ENCODE measurements around the gene MOB1A. TPM values are rescaled to one million over a fixed set of nuclear protein-coding genes. Genes with fewer than 3 reads are reported as not detected.
A peak's percentile ranks its signal among the peaks of the same experiment; 100 is the strongest.

Gene MOB1A
- total and polyA plus RNA-seq, 2 of the 8 experiments (the other 6 are each of a cell fraction or from before 2014, with no cell fraction given), result 21.6 to 91.7 TPM

GRCh38 chr2:74149570-74150319, 28.9 kb downstream of the MOB1A start:
- H4K5ac ChIP-seq (ENCODE audit: insufficient read length, low read depth, low read length), result no peak overlapping the region
- H4K91ac ChIP-seq (replicated peaks; ENCODE audit: insufficient read length, low read length), result no peak overlapping the region
- H3K14ac ChIP-seq (ENCODE audit: insufficient read length), result no peak overlapping the region
- H3K23ac ChIP-seq (ENCODE audit: insufficient read length), result no peak overlapping the region
- peaks cover 0 to 2% of the 10 kb centered on the region in 2 experiments for H4K20me1 ChIP-seq (replicated peaks in 1 of 2; ENCODE audit: control insufficient read depth in 1 of 2, insufficient read depth in 2 of 2, low read length in 2 of 2)
- ChIA-PET POLR2A (ENCODE audit: partially characterized antibody) (interaction anchor here (0.6 to 68.3 kb wide), 10 partner anchors 9 to 211 kb away, joined by 3 to 2699 read pairs (median 6); partner anchors contain the start of genes MOB1A, MTHFD2 and TET3), CTCF (ENCODE audit: partially characterized antibody) (interaction anchor here (0.5 to 7.3 kb wide), 15 partner anchors 11 to 369 kb away, joined by 3 to 48 read pairs (median 5); partner anchors contain the start of genes MOB1A and MTHFD2)
- no peak overlapping the region for H3K27ac ChIP-seq (ENCODE audit: low read depth, low read length)
- H3K4me2 ChIP-seq (ENCODE audit: insufficient read depth in 1 of 2, low read depth in 2 of 2, low read length in 2 of 2), result peak overlapping the region; percentile 85 to 89; a peak in 3 of 4 replicates
- no peak overlapping the region for H2BK20ac ChIP-seq (ENCODE audit: low read length)
- no peak overlapping the region for H2AK5ac ChIP-seq (ENCODE audit: low read depth, low read length)
- H3K4me3 ChIP-seq (ENCODE audit: extremely low read depth in 1 of 4, insufficient read depth in 2 of 4, low read depth in 3 of 4, low read length in 4 of 4), result peak overlapping the region in 1 of 4 experiments; percentile 93; a peak in 2 of 8 replicates
- H3K79me2 ChIP-seq (ENCODE audit: control insufficient read depth in 1 of 2, insufficient read depth in 2 of 2, low read length in 2 of 2), result peaks cover 0 to 10% of the 10 kb centered on the region in 2 experiments; a peak in 2 of 4 replicates
- H3K4me1 ChIP-seq (replicated peaks in 1 of 4; ENCODE audit: control insufficient read depth in 3 of 4, insufficient read depth in 4 of 4, low read length in 3 of 4), result peaks cover 0 to 8% (median 2%) of the 10 kb centered on the region in 4 experiments; a peak in 4 of 7 replicates
- no peak overlapping the region for H2BK15ac ChIP-seq (ENCODE audit: low read length)
- H3K27me3 ChIP-seq (replicated peaks in 1 of 4; ENCODE audit: control insufficient read depth in 3 of 4, extremely low read depth in 1 of 4, insufficient read depth in 3 of 4, low read length in 3 of 4), result no peaks in the 10 kb centered on the region
- no peak for DNase-seq (ENCODE audit: low read depth in 1 of 2, low spot score in 2 of 2)
- no peak overlapping the region for H3K18ac ChIP-seq (ENCODE audit: extremely low read depth, low read length)
- no peak overlapping the region for H2BK120ac ChIP-seq (replicated peaks; ENCODE audit: low read depth, low read length)
- no peak overlapping the region for H3K56ac ChIP-seq (replicated peaks; ENCODE audit: insufficient read length, low read depth, low read length)
- no peak overlapping the region for H2BK12ac ChIP-seq (ENCODE audit: low read depth, low read length)
- no peaks in the 10 kb centered on the region for H3K9me3 ChIP-seq (ENCODE audit: insufficient read depth in 2 of 2, low read depth in 1 of 2, low read length in 1 of 2)
- H2BK5ac ChIP-seq (ENCODE audit: low read depth, low read length), result no peak overlapping the region
- no peak overlapping the region for H3K4ac ChIP-seq (replicated peaks; ENCODE audit: insufficient read length, low read depth, low read length)
- no peak for FAIRE-seq
- H3K79me1 ChIP-seq (ENCODE audit: low read depth, low read length), result peaks cover 3% of the 10 kb centered on the region; the same call in 1 of the 2 replicates
- no peak overlapping the region for H4K8ac ChIP-seq (ENCODE audit: extremely low read depth, insufficient read depth, low read length)
- WGBS, 2 experiments (ENCODE audit: extremely low coverage in 1 of 2, insufficient coverage in 1 of 2, insufficient read length in 1 of 2, insufficient replicate concordance in 2 of 2, low coverage in 1 of 2, low lambda C conversion rate in 2 of 2, missing lambda C conversion rate in 1 of 2), result 92% methylated on average over 7 of the region's 7 CpGs; no CpG with 5 or more reads in 1 of the 2 experiments
- H3K36me3 ChIP-seq (ENCODE audit: control insufficient read depth in 2 of 4, insufficient read depth in 4 of 4, low read length in 3 of 4), result peaks cover 3 to 28% (median 6%) of the 10 kb centered on the region in 4 experiments; a peak in 5 of 8 replicates
- no peak overlapping the region for H2AFZ ChIP-seq (ENCODE audit: low read length)
- TF ChIP-seq CHD2 (IDR thresholded peaks at IDR 0.05; ENCODE audit: low read length) (no peak), KDM1A (IDR thresholded peaks at IDR 0.05; ENCODE audit: borderline replicate concordance, low read length) (no peak), TAF7 (optimal IDR thresholded peaks at IDR 0.05; ENCODE audit: borderline replicate concordance, low read depth, low read length) (no peak)
- no peak overlapping the region for H3K9ac ChIP-seq (replicated peaks in 1 of 4; ENCODE audit: extremely low read depth in 1 of 4, low read depth in 3 of 4, low read length in 3 of 4)
- peaks cover 15% of the 10 kb centered on the region; the same call in 1 of the 2 replicates for H3K23me2 ChIP-seq (ENCODE audit: low read depth, low read length)

All from H1 (cell line).